Measurements from ENCODE around the gene CD63.

DNA sequence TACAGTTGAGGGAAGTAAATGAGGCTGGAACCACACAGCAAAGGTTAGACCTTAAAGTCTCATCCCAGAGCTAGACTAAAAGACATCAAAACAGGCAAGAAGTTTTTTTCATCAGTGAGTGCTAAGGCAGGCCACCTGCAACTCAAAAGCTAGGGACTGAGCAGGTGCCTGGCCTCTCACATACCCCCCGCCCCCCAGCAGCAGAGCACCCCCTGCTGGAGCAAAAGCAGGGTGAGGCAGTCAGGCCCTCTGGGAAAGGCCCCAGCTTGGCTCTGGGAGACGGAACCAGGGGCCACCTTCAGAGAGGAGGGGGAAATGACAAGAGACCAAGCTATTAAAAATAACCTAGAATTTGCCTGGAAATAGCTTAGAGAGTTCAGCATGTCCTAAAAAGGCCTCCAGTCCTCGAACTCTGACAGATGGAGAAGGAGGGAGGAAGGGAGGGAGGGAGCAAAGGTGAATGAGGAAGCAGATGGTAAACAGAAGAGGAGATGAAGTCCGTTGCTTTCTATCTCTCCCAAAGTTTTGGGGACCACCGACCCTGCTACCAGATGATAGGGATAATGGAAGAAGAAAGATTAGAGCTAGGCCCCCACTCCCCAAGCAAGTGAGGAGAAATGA is 22.9 kb downstream of the CD63 start:
- TF ChIP-seq, protein P1, sequence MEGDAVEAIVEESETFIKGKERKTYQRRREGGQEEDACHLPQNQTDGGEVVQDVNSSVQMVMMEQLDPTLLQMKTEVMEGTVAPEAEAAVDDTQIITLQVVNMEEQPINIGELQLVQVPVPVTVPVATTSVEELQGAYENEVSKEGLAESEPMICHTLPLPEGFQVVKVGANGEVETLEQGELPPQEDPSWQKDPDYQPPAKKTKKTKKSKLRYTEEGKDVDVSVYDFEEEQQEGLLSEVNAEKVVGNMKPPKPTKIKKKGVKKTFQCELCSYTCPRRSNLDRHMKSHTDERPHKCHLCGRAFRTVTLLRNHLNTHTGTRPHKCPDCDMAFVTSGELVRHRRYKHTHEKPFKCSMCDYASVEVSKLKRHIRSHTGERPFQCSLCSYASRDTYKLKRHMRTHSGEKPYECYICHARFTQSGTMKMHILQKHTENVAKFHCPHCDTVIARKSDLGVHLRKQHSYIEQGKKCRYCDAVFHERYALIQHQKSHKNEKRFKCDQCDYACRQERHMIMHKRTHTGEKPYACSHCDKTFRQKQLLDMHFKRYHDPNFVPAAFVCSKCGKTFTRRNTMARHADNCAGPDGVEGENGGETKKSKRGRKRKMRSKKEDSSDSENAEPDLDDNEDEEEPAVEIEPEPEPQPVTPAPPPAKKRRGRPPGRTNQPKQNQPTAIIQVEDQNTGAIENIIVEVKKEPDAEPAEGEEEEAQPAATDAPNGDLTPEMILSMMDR (IDR thresholded peaks at IDR 0.05), result peak; percentile 63
- no peak for TF ChIP-seq ZFX (IDR thresholded peaks at IDR 0.05; ENCODE audit: borderline replicate concordance)

Measured in 22Rv1 (cell line).